ENCODE results near the gene ZSWIM5. TPM values are rescaled to one million over a fixed set of nuclear protein-coding genes. Genes with fewer than 3 reads are reported as not detected.
"Not testable (repeated sequence)": the region's sequence is repeated elsewhere in the genome, so short reads cannot be mapped to it uniquely, and the experiment has no call there.

ZSWIM5 gene
- total RNA-seq, 4 donors from 2014 or later = 2.1 to 3.7 (median 2.5) TPM

GRCh38 chr1:45225598-45225997, 19.2 kb upstream of the ZSWIM5 start:
- no peak for DNase-seq (ENCODE audit: low spot score in 2 of 2)
- no peak overlapping the region for H3K27ac ChIP-seq

GRCh38 chr1:45223710-45224109, 17.3 kb upstream of the ZSWIM5 start:
- H3K27me3 ChIP-seq; H3K4me1 ChIP-seq; H3K27ac ChIP-seq; DNase-seq (ENCODE audit: low spot score in 2 of 2); H3K4me3 ChIP-seq; H3K36me3 ChIP-seq; H3K9me3 ChIP-seq: not testable (repeated sequence)
- 80 to 84% methylated on average over 8 to 9 of the region's 9 CpGs for WGBS, 2 donors

More at GRCh38 chr1:45225598-45225997, 19.2 kb upstream of the ZSWIM5 start:
- Histone ChIP-seq H3K27me3 (no peaks in the 10 kb centered on the region), H3K4me3 (no peak overlapping the region), H3K36me3 (no peaks in the 10 kb centered on the region), H3K9me3 (no peaks in the 10 kb centered on the region), H3K4me1 (no peaks in the 10 kb centered on the region)
- 77 to 79% methylated on average over 5 of the region's 5 CpGs for WGBS, 2 donors
- TF ChIP-seq POLR2A (IDR thresholded peaks at IDR 0.05) = no peak
- TF ChIP-seq EP300 (IDR thresholded peaks at IDR 0.05) = no peak
- no peak for TF ChIP-seq CTCF (IDR thresholded peaks at IDR 0.05)

GRCh38 chr1:45221716-45222115, 15.3 kb upstream of the ZSWIM5 start:
- Histone ChIP-seq H3K27ac (no peak overlapping the region), H3K36me3 (no peaks in the 10 kb centered on the region), H3K27me3 (no peaks in the 10 kb centered on the region), H3K9me3 (no peaks in the 10 kb centered on the region), H3K4me3 (no peak overlapping the region), H3K4me1 (no peaks in the 10 kb centered on the region)
- no peak for TF ChIP-seq EP300 (IDR thresholded peaks at IDR 0.05)
- TF ChIP-seq CTCF (IDR thresholded peaks at IDR 0.05) = no peak
- TF ChIP-seq POLR2A (IDR thresholded peaks at IDR 0.05) = no peak
- WGBS, 2 donors = 77 to 87% methylated on average over 4 of the region's 4 CpGs
- DNase-seq (ENCODE audit: low spot score in 2 of 2) = no peak

- Histone ChIP-seq H3K4me1 (no peaks in the 10 kb centered on the region), H3K27ac (no peak overlapping the region), H3K4me3 (no peak overlapping the region)
Observed at GRCh38 chr1:45216861-45217260, 10.5 kb upstream of the ZSWIM5 start.

GRCh38 chr1:45216200-45216541, 9.8 kb upstream of the ZSWIM5 start:
- Histone ChIP-seq H3K4me3 (no peak overlapping the region), H3K9me3 (no peaks in the 10 kb centered on the region), H3K27ac (no peak overlapping the region), H3K4me1 (no peaks in the 10 kb centered on the region), H3K36me3 (no peaks in the 10 kb centered on the region), H3K27me3 (no peaks in the 10 kb centered on the region)
- WGBS, 2 donors = 75 to 86% methylated on average over 1 of the region's 1 CpG
- TF ChIP-seq CTCF (IDR thresholded peaks at IDR 0.05) = no peak
- TF ChIP-seq POLR2A (IDR thresholded peaks at IDR 0.05) = no peak
- TF ChIP-seq EP300 (IDR thresholded peaks at IDR 0.05) = no peak
- DNase-seq (ENCODE audit: low spot score in 2 of 2) = no peak

More at GRCh38 chr1:45216861-45217260, 10.5 kb upstream of the ZSWIM5 start:
- no peak for DNase-seq (ENCODE audit: low spot score in 2 of 2)
- TF ChIP-seq EP300 (IDR thresholded peaks at IDR 0.05) (no peak), CTCF (IDR thresholded peaks at IDR 0.05) (no peak)
- no peaks in the 10 kb centered on the region for H3K27me3 ChIP-seq
- H3K9me3 ChIP-seq = no peaks in the 10 kb centered on the region
- no peaks in the 10 kb centered on the region for H3K36me3 ChIP-seq

- WGBS, 2 donors = 81 to 84% methylated on average over 3 of the region's 3 CpGs
- no peak for TF ChIP-seq EP300 (IDR thresholded peaks at IDR 0.05)
- Histone ChIP-seq H3K9me3 (no peaks in the 10 kb centered on the region), H3K4me1 (no peaks in the 10 kb centered on the region), H3K27ac (no peak overlapping the region), H3K4me3 (no peak overlapping the region), H3K36me3 (no peaks in the 10 kb centered on the region), H3K27me3 (no peaks in the 10 kb centered on the region)
- no peak for DNase-seq (ENCODE audit: low spot score in 2 of 2)
Observed at GRCh38 chr1:45215485-45216199, 9.2 kb upstream of the ZSWIM5 start.

Measured in tibial nerve (tissue), 4 donors.